RWPE2 (cell line): ENCODE measurements around the gene DCTN5.

Experiments
- ATAC-seq: fragments of 200-7000 bp; cut with Tn5 transposase; 3 replicates; pipeline ENCODE4 v1.9.1; 2021; ENCODE audit warnings: low read depth
- DNase-seq: peaks from one replicate; pipeline ENCODE4 v3.0.0-alpha.2; 2020; ENCODE audit warnings: low spot score
- H3K27ac ChIP-seq: fragments of 450-650 bp; 2 replicates; pipeline ENCODE4 v1.5.1; 2017; ENCODE audit warnings: mild to moderate bottlenecking; ENCODE audit not compliant: poor library complexity, severe bottlenecking
- H3K27me3 ChIP-seq: fragments of 250-450 bp; sonication (Bioruptor Pico); 2 replicates; pipeline ENCODE4 v1.5.1; 2021; ENCODE audit warnings: mild to moderate bottlenecking, moderate library complexity; ENCODE audit not compliant: insufficient read depth, poor library complexity, severe bottlenecking
- H3K36me3 ChIP-seq: fragments of 250-450 bp; sonication (Bioruptor Pico); 2 replicates; pipeline ENCODE4 v1.5.1; 2020; ENCODE audit warnings: low read depth, mild to moderate bottlenecking, moderate library complexity
- H3K4me1 ChIP-seq: fragments of 250-450 bp; sonication (Bioruptor Pico); 2 replicates; pipeline ENCODE4 v1.5.1; 2021; ENCODE audit warnings: mild to moderate bottlenecking, moderate library complexity; ENCODE audit not compliant: insufficient read depth, poor library complexity, severe bottlenecking
- H3K4me3 ChIP-seq: fragments of 250-450 bp; sonication (Bioruptor Pico); 2 replicates; pipeline ENCODE4 v1.5.1; 2021; ENCODE audit warnings: mild to moderate bottlenecking, moderate library complexity; ENCODE audit not compliant: severe bottlenecking
- H3K9me3 ChIP-seq: fragments of 250-450 bp; sonication (Bioruptor Pico); 2 replicates; pipeline ENCODE4 v1.5.1; 2021; ENCODE audit warnings: mild to moderate bottlenecking, moderate library complexity; ENCODE audit not compliant: severe bottlenecking
- CTCF ChIP-seq: fragments of 450-650 bp; IDR thresholded peaks from one replicate; pipeline ENCODE4 v1.5.1; 2017; ENCODE audit warnings: mild to moderate bottlenecking, moderate library complexity; ENCODE audit not compliant: poor library complexity, severe bottlenecking

The DCTN5 gene

GRCh38 chr16:23724096-23724784 lies 83.0 kb downstream of the DCTN5 start:
- Histone ChIP-seq H3K4me1 (no peaks in the 10 kb centered on the region), H3K27me3 (no peaks in the 10 kb centered on the region), H3K36me3 (no peaks in the 10 kb centered on the region), H3K4me3 (no peak overlapping the region), H3K9me3 (no peaks in the 10 kb centered on the region), H3K27ac (no peak overlapping the region)
- DNase-seq, result no peak
- ATAC-seq, result no peak
- no peak for TF ChIP-seq CTCF

- Histone ChIP-seq H3K36me3 (no peaks in the 10 kb centered on the region), H3K4me3 (no peak overlapping the region), H3K9me3 (no peaks in the 10 kb centered on the region), H3K4me1 (no peaks in the 10 kb centered on the region), H3K27me3 (no peaks in the 10 kb centered on the region), H3K27ac (no peak overlapping the region)
- no peak for TF ChIP-seq CTCF
- no peak for ATAC-seq
- no peak for DNase-seq
These were observed 83.5 kb downstream of the DCTN5 start for GRCh38 chr16:23724785-23725131.

GRCh38 chr16:23726710-23727109 lies 85.4 kb downstream of the DCTN5 start:
- Histone ChIP-seq H3K27me3 (no peaks in the 10 kb centered on the region), H3K4me3 (no peak overlapping the region), H3K27ac (no peak overlapping the region), H3K36me3 (no peaks in the 10 kb centered on the region), H3K4me1 (no peaks in the 10 kb centered on the region), H3K9me3 (no peaks in the 10 kb centered on the region)
- DNase-seq, result no peak
- ATAC-seq, result no peak
- no peak for TF ChIP-seq CTCF
